ENCODE results near the gene COA3. TPM values are rescaled to one million over a fixed set of nuclear protein-coding genes. Genes with fewer than 3 reads are reported as not detected.

COA3 gene
- total RNA-seq, 1 experiment from 2014 or later, result 48.8 TPM

- BruUV-seq (replicated peaks), result no TSS peak
- Histone ChIP-seq H3K9me3 (ENCODE audit: control insufficient read depth, insufficient read depth, low read depth, low read length) (no peaks in the 10 kb centered on the region), H3K27me3 (ENCODE audit: control insufficient read depth, insufficient read depth, low read length) (no peaks in the 10 kb centered on the region), H3K36me3 (ENCODE audit: control insufficient read depth, insufficient read depth, low read length) (no peaks in the 10 kb centered on the region), H3K4me3 (ENCODE audit: low read depth in 2 of 2, low read length in 2 of 2) (peak overlapping the region in 1 of 2 experiments; percentile 48; a peak in 2 of 4 replicates), H3K4me1 (ENCODE audit: control insufficient read depth, insufficient read depth, low read length) (peaks cover 19% of the 10 kb centered on the region), H3K27ac (ENCODE audit: low read length) (no peak overlapping the region)
- ChIA-PET CTCF (interaction anchor here (2.3 kb wide), 1 partner anchor 19 kb away, joined by 5 read pairs; no protein-coding TSS in a partner anchor), POLR2A (no interaction called here)
- intact Hi-C loops (cut with micrococcal nuclease; ENCODE audit: unreplicated experiment) (no loop called here), in situ Hi-C loops (cut with HindIII; ENCODE audit: low pct_unique_long_range_greater_than_20kb, low sequenced_read_pairs) (no loop called here)
- TF ChIP-seq TCF7L2 (IDR thresholded peaks at IDR 0.05; ENCODE audit: low read depth, low read length) (no peak), POLR2AphosphoS5 (IDR thresholded peaks at IDR 0.05; ENCODE audit: low read depth, low read length) (no peak)
- ATAC-seq (no peak), DNase-seq (ENCODE audit: low read depth, low spot score) (no peak)
Observed at GRCh38 chr17:42782166-42783061, 16.1 kb downstream of the COA3 start.

- ATAC-seq (no peak), DNase-seq (ENCODE audit: low read depth, low spot score) (no peak)
- in situ Hi-C loops (cut with HindIII; ENCODE audit: low pct_unique_long_range_greater_than_20kb, low sequenced_read_pairs) (no loop called here), intact Hi-C loops (cut with micrococcal nuclease; ENCODE audit: unreplicated experiment) (no loop called here)
- H3K27ac ChIP-seq (ENCODE audit: low read length), result no peak overlapping the region
- no TSS peak for BruUV-seq (replicated peaks)
- no peak for TF ChIP-seq REST (IDR thresholded peaks at IDR 0.05; ENCODE audit: insufficient read depth in 1 of 2, low read depth in 2 of 2, low read length in 1 of 2)
- H3K4me3 ChIP-seq (ENCODE audit: low read depth in 2 of 2, low read length in 2 of 2), result peak overlapping the region; percentile 48 to 56; a peak in 3 of 4 replicates
- CTCF ChIA-PET, result interaction anchor here (2.3 kb wide), 1 partner anchor 18 kb away, joined by 5 read pairs; no protein-coding TSS in a partner anchor
- POLR2A ChIA-PET, result no interaction called here
- no peaks in the 10 kb centered on the region for H3K27me3 ChIP-seq (ENCODE audit: control insufficient read depth, insufficient read depth, low read length)
- peaks cover 19% of the 10 kb centered on the region for H3K4me1 ChIP-seq (ENCODE audit: control insufficient read depth, insufficient read depth, low read length)
- no peaks in the 10 kb centered on the region for H3K9me3 ChIP-seq (ENCODE audit: control insufficient read depth, insufficient read depth, low read depth, low read length)
- no peaks in the 10 kb centered on the region for H3K36me3 ChIP-seq (ENCODE audit: control insufficient read depth, insufficient read depth, low read length)
Observed at GRCh38 chr17:42781639-42782165, 16.8 kb downstream of the COA3 start.

- BruUV-seq (replicated peaks), result no TSS peak
- H3K27me3 ChIP-seq (ENCODE audit: control insufficient read depth, insufficient read depth, low read length), result no peaks in the 10 kb centered on the region
- CTCF ChIA-PET, result interaction anchor here (2.3 kb wide), 1 partner anchor 17 kb away, joined by 5 read pairs; no protein-coding TSS in a partner anchor
Observed at GRCh38 chr17:42780851-42781638, 17.5 kb downstream of the COA3 start.

More at GRCh38 chr17:42780851-42781638, 17.5 kb downstream of the COA3 start:
- no peak for DNase-seq (ENCODE audit: low read depth, low spot score)
- peak; percentile 51; the same call in 1 of the 2 replicates for ATAC-seq
- Histone ChIP-seq H3K36me3 (ENCODE audit: control insufficient read depth, insufficient read depth, low read length) (no peaks in the 10 kb centered on the region), H3K4me3 (ENCODE audit: low read depth in 2 of 2, low read length in 2 of 2) (peak overlapping the region; percentile 48 to 56), H3K4me1 (ENCODE audit: control insufficient read depth, insufficient read depth, low read length) (peaks cover 19% of the 10 kb centered on the region), H3K27ac (ENCODE audit: low read length) (no peak overlapping the region), H3K9me3 (ENCODE audit: control insufficient read depth, insufficient read depth, low read depth, low read length) (no peaks in the 10 kb centered on the region)
- in situ Hi-C loops (cut with HindIII; ENCODE audit: low pct_unique_long_range_greater_than_20kb, low sequenced_read_pairs), result no loop called here
- TF ChIP-seq CTCF (IDR thresholded peaks at IDR 0.05) (no peak), POLR2AphosphoS5 (IDR thresholded peaks at IDR 0.05; ENCODE audit: low read depth, low read length) (no peak), SIN3A (IDR thresholded peaks at IDR 0.05; ENCODE audit: borderline replicate concordance, insufficient read depth, low read depth, low read length) (no peak), REST (IDR thresholded peaks at IDR 0.05; ENCODE audit: insufficient read depth in 1 of 2, low read depth in 2 of 2, low read length in 1 of 2) (no peak), TCF7L2 (IDR thresholded peaks at IDR 0.05; ENCODE audit: low read depth, low read length) (no peak)
- POLR2A ChIA-PET, result no interaction called here
- intact Hi-C loops (cut with micrococcal nuclease; ENCODE audit: unreplicated experiment), result no loop called here

All from Panc1 (cell line).